Measurements from ENCODE around the gene OLA1.

The OLA1 gene

DNA sequence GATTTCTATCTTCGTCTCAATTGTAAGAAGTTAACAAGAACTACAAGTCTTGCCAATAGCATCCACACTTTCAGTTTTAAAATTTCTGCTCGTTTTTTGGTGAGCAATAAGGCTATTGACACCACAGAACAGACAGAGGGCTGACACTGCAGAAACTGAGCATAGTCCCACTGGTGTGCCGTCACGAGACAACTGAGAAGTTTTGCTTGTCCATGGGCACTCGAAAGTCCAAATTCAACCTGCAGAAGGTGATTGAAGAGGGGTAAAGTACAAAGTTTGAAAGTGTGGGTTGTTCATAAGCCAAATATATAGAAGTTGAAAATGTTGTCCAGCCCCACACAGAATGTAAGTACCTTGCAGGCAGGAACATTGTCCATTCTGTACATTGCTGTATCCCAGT, 219.4 kb downstream of the OLA1 start:
- no peak for FAIRE-seq

DNA sequence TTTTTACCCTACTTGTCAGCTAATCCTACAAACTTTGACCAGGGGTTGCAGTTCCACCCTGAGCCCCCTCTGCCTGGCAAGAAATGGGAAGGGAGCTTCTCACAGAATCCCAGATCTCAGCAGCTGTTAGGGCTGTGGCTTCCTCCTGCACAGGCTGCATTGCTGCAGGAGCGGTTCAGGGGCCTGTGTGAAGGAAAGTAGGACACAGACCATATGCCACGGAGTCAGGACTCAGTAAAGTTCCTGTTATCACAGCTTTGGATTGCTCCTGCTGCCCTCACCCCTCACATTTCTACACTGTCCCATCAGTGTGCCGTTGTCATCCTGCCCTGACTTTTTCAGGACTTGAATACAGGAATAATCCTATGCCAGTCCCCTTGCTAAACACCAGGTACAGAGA, 220.4 kb downstream of the OLA1 start:
- no peak for FAIRE-seq

DNA sequence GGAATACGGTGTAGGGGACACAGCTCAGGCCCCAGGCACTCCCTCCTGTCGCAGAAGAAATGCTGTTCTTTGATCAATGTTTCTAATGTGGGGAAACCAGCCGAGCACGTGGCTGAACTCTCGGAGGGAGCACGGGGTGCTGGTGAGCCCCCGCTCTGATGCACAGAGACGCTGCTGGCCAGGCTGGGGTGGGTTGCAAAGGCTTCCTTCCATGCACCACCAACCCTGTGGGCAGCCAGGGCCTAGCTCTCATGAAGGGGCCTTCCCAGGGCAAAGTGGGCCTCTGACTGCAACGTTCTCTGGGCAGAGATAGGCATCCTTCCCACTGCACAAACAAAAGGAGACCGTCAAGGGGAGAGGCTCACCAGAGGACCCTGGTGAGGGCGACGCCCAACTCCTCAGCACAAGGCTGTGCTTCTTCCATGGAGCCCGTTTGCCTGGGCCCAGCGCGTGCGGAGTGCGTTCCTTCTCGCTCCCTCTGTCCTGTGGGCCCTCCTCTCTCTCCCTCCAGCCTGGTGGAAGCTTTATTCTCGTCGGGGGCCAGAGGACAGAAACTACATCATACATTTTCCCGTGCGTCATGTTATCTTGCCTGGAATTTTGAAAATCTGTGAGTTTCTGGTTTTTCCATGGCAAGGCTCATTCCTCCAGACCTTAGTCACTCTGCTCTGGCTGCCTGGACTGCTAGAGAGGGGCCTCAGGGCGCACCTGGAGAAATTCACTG, 222.0 kb downstream of the OLA1 start:
- no peak for FAIRE-seq

DNA sequence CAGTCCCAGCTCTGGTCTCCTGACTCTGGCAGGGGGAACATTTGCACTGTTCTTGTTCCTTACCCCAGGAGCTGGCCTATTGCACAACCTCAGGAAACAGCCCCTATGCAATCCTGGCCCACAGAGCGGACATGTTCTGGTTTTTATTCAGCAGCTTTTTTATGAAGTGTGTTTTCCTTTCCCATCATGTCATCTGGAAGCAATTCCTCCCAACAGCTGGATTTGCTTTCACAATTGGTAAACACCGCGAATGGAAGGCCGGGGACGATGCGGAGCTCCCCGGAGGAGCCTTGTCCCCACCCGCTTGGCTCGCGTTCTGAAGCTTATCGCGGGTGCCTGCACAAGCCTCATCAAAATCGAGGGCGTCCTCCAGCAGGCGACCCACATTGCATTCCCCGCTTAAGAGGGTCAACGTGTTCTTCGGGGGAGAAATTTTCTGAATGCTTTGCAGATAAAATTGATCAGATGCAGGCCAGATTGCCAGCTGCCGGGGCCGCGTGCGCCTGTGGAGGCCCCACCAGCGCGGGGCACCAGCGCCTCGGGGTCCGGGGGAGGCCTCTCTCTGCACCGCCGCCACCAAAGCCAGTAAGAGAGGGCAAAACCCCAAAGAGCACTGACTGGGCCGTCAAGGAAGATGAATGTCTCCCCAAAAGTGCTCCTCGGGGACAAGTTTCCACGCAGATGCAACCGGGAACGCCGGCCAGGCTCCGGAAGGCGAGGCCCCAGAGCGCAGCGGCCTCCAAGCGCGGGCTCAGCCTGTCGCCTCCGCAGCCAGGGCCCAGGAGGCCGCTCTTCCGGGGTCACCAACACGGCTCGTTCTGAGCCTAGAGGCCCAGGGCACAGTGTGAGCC, 222.8 kb downstream of the OLA1 start:
- FAIRE-seq: no peak

DNA sequence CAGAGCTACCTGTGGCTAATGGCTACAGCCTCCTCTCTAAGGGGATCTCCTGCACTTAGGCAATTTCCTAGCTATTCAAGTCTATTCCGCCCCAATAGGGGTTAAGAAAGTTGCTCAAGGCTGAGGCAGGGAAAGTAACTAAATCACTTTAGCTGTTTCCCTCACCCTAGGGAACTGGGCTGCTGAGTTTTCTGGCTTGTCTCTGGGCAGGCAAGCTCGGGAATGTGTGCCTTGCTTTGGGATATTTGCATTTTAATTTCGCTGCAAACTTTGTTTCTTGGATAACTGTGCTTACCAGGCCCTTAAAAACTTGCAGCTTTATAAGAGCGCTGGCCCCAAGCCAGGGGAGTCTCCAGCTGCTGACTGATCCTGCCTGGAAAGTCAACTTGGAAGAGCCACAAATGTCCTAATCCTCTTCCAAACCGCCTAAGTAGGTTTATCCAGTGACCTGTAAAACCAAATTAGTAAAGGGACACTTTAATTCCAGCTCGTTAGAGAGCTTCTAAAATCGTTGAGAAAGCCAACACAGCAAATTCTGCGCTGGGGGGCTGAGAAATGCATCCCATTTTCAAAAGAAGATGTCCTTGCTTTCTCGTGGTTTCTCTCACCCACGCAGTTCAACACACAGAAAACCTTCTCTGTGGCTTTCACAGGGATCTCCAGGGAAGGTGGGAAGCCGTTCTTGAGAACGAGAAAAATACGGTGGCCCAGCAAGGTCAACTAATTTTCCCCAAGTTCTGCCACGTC, 223.6 kb downstream of the OLA1 start:
- no peak for FAIRE-seq

DNA sequence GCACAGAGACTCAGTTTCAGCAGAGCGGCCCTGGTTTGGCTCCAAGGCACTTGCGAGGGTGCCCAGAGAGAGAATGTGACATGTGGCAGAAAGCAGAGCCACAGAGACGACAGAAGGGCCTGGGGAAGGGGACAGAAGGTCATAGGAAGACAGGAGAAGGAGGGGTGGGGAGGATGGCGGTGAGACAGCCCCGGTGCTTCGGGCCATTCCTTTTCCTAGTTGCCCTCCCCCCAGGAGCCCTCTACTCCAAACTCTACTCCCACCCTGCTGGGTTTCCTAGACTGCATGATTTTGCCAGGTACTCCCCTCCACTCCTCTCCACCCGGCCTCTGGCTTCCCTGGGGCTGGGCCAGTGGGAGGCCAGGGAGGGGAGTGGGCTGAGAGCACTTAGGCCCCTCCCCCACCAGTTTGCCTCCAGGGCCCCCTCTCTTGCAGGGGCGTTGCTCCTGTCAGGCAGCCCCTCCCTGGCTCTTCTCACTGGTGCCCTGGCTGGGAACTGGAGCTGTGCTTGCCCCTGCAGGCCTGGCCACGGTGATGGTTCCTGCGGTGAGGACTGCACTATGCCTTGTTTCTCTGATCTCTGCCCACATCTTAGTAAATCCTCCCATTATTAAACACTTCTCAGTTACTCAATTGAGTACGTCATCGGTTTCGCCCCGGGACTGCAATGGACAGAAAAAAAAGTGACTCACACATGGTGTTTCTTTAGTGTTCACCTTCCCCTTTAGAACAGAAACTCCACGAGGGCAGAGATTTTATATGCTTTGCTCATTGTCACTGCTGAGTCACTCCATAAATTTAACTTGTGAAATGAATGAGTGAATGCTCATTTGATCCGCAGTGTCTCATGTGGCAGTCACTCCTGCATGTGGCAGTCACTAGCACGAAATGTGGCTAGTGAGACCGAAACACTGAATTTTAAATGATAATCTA, 224.5 kb downstream of the OLA1 start:
- no peak for FAIRE-seq
